ENCODE data around the gene KREMEN1.

Gene KREMEN1

GRCh38 chr22:29134448-29134847 lies 61.6 kb downstream of the KREMEN1 start:
- no peak for DNase-seq

GRCh38 chr22:29136782-29137700 lies 64.2 kb downstream of the KREMEN1 start:
- DNase-seq = no peak

- DNase-seq = no peak
These were observed 65.9 kb downstream of the KREMEN1 start for GRCh38 chr22:29138556-29139305.

- no peak for DNase-seq
These were observed 67.3 kb downstream of the KREMEN1 start for GRCh38 chr22:29139965-29140782.

- no peak for DNase-seq
These were observed 68.3 kb downstream of the KREMEN1 start for GRCh38 chr22:29141078-29141688.

- no peak for DNase-seq
These were observed 69.3 kb downstream of the KREMEN1 start for GRCh38 chr22:29142116-29142515.

GRCh38 chr22:29143941-29144785 lies 71.3 kb downstream of the KREMEN1 start:
- DNase-seq = no peak

GRCh38 chr22:29144786-29145160 lies 71.9 kb downstream of the KREMEN1 start:
- DNase-seq = no peak

- no peak for DNase-seq
These were observed 72.7 kb downstream of the KREMEN1 start for GRCh38 chr22:29145321-29146072.

- DNase-seq = no peak
These were observed 73.3 kb downstream of the KREMEN1 start for GRCh38 chr22:29146091-29146560.

GRCh38 chr22:29146771-29147170 lies 73.9 kb downstream of the KREMEN1 start:
- no peak for DNase-seq

- no peak for DNase-seq
These were observed 74.6 kb downstream of the KREMEN1 start for GRCh38 chr22:29147331-29147899.

- DNase-seq = no peak
These were observed 75.2 kb downstream of the KREMEN1 start for GRCh38 chr22:29148036-29148435.

- DNase-seq = no peak
These were observed 76.0 kb downstream of the KREMEN1 start for GRCh38 chr22:29148826-29149225.

- DNase-seq = no peak
These were observed 77.2 kb downstream of the KREMEN1 start for GRCh38 chr22:29149841-29150555.

- DNase-seq = no peak
These were observed 77.9 kb downstream of the KREMEN1 start for GRCh38 chr22:29150701-29151100.

GRCh38 chr22:29151316-29151715 lies 78.5 kb downstream of the KREMEN1 start:
- DNase-seq = no peak

- DNase-seq = no peak
These were observed 79.5 kb downstream of the KREMEN1 start for GRCh38 chr22:29152045-29152953.

All from effector CD4-positive, alpha-beta T cell (primary cell).